Activated naive CD4-positive, alpha-beta T cell treated with anti-CD3 and anti-CD28 coated beads, Interleukin-2, amount 50 U/mL, for 24 hours (primary cell): ENCODE results near the gene OXA1L.
A peak's percentile ranks its signal among the peaks of the same experiment; 100 is the strongest.
"Not testable (repeated sequence)": the region's sequence is repeated elsewhere in the genome, so short reads cannot be mapped to it uniquely, and the experiment has no call there.

Experiments
- H3K27ac Mint-ChIP-seq: one replicate; pipeline ENCODE4 v1.8.0; 2021; ENCODE audit warnings: mild to moderate bottlenecking, mixed read lengths
- H3K27me3 Mint-ChIP-seq: one replicate; pipeline ENCODE4 v1.8.0; 2021; ENCODE audit warnings: mixed read lengths
- H3K36me3 Mint-ChIP-seq: one replicate; pipeline ENCODE4 v1.8.0; 2021; ENCODE audit warnings: mixed read lengths
- H3K4me1 Mint-ChIP-seq: one replicate; pipeline ENCODE4 v1.8.0; 2021; ENCODE audit warnings: mixed read lengths
- H3K4me3 Mint-ChIP-seq: one replicate; pipeline ENCODE4 v1.8.0; 2021; ENCODE audit warnings: mild to moderate bottlenecking, mixed read lengths
- H3K9me3 Mint-ChIP-seq: one replicate; pipeline ENCODE4 v1.8.0; 2021; ENCODE audit warnings: mixed read lengths

OXA1L gene

GRCh38 chr14:22780105-22780679 lies 13.7 kb downstream of the OXA1L start:
- no peaks in the 10 kb centered on the region for H3K4me1 Mint-ChIP-seq
- no peak overlapping the region for H3K4me3 Mint-ChIP-seq
- no peak overlapping the region for H3K27ac Mint-ChIP-seq
- H3K9me3 Mint-ChIP-seq, result no peaks in the 10 kb centered on the region
- no peaks in the 10 kb centered on the region for H3K27me3 Mint-ChIP-seq
- H3K36me3 Mint-ChIP-seq, result no peaks in the 10 kb centered on the region

DNA sequence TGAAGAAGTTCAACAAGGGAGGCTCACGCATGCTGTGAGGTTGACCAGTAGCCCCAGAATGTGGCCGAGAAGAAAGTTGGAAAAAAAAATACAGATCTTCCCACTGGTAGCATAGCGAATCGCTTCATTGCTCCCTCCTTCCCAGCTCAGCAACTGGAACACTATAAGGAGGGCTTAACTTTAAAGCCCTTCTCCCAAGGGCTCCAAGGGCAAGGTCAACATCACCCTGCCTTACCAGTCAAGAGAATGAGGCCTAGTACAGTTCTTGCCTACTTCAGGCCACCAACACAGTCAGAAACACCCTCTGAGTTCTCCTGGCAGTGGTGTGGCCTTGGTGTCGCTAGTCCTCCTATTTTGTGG lies 14.4 kb downstream of the OXA1L start:
- Mint-ChIP-seq H3K4me3 (no peak overlapping the region), H3K9me3 (no peaks in the 10 kb centered on the region), H3K27me3 (no peaks in the 10 kb centered on the region), H3K27ac (no peak overlapping the region), H3K4me1 (no peaks in the 10 kb centered on the region), H3K36me3 (no peaks in the 10 kb centered on the region)

- no peak overlapping the region for H3K27ac Mint-ChIP-seq
Measured at GRCh38 chr14:22781301-22781991, 15.0 kb downstream of the OXA1L start.

GRCh38 chr14:22786685-22787084 lies 20.2 kb downstream of the OXA1L start:
- Mint-ChIP-seq H3K4me3 (no peak overlapping the region), H3K36me3 (no peaks in the 10 kb centered on the region), H3K4me1 (no peaks in the 10 kb centered on the region), H3K9me3 (no peaks in the 10 kb centered on the region), H3K27ac (no peak overlapping the region), H3K27me3 (no peaks in the 10 kb centered on the region)

More at GRCh38 chr14:22781301-22781991, 15.0 kb downstream of the OXA1L start:
- H3K27me3 Mint-ChIP-seq, result no peaks in the 10 kb centered on the region
- no peak overlapping the region for H3K4me3 Mint-ChIP-seq
- H3K4me1 Mint-ChIP-seq, result no peaks in the 10 kb centered on the region
- H3K36me3 Mint-ChIP-seq, result no peaks in the 10 kb centered on the region
- no peaks in the 10 kb centered on the region for H3K9me3 Mint-ChIP-seq

DNA sequence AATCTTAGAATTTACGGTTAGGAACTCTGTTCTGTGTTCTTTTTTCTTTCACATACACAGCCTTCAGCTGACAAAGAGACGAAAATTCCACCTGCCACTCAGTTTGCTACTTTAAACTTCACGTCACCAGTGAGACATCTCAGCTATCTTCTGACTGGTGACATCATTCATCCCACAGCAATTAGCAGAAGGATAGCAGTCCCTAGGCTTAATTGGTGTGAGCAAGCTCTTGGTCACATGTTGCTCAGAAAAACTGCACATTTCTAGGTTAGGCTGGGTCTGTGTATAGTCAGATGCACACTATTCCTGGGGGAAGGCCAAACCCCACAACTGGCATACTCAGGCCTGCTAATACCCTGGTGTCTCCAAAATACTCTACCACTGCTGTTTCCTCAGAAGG lies 24.8 kb downstream of the OXA1L start:
- H3K27ac Mint-ChIP-seq, result no peak overlapping the region
- no peaks in the 10 kb centered on the region for H3K36me3 Mint-ChIP-seq

GRCh38 chr14:22792158-22792557 lies 25.7 kb downstream of the OXA1L start:
- Mint-ChIP-seq H3K27ac (no peak overlapping the region), H3K36me3 (no peaks in the 10 kb centered on the region), H3K4me3 (no peak overlapping the region)

More for the DNA sequence above, 24.8 kb downstream of the OXA1L start:
- Mint-ChIP-seq H3K27me3 (peaks cover 1% of the 10 kb centered on the region), H3K4me1 (no peaks in the 10 kb centered on the region), H3K9me3 (no peaks in the 10 kb centered on the region), H3K4me3 (no peak overlapping the region)

DNA sequence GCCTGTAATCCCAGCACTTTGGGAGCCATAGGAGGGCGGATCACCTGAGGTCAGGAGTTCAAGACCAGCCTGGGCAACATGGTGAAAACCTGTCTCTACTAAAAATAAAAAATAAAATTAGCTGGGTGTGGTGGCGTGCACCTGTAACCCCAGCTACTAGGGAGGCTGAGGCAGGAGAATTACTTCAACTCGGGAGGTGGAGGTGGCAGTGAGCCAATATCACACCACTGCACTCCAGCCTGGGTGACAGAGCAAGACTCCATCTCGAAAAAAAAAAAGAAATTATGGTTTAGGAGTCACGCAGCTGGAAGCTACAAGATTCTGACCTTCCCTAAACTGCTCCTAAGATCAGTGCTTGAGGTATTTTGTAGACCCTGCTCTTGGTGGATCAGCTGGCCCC lies 27.1 kb downstream of the OXA1L start:
- H3K9me3 Mint-ChIP-seq, H3K36me3 Mint-ChIP-seq, H3K27me3 Mint-ChIP-seq, H3K4me1 Mint-ChIP-seq, H3K4me3 Mint-ChIP-seq, H3K27ac Mint-ChIP-seq: not testable (repeated sequence)

More at GRCh38 chr14:22792158-22792557, 25.7 kb downstream of the OXA1L start:
- Mint-ChIP-seq H3K9me3 (no peaks in the 10 kb centered on the region), H3K27me3 (peaks cover 1% of the 10 kb centered on the region), H3K4me1 (no peaks in the 10 kb centered on the region)

- H3K4me1 Mint-ChIP-seq, result no peaks in the 10 kb centered on the region
- H3K9me3 Mint-ChIP-seq, result no peaks in the 10 kb centered on the region
- H3K36me3 Mint-ChIP-seq, result no peaks in the 10 kb centered on the region
- peaks cover 1% of the 10 kb centered on the region for H3K27me3 Mint-ChIP-seq
- no peak overlapping the region for H3K4me3 Mint-ChIP-seq
- peak overlapping the region; percentile 55 for H3K27ac Mint-ChIP-seq
Measured at GRCh38 chr14:22793976-22794375, 27.5 kb downstream of the OXA1L start.

GRCh38 chr14:22794551-22794951 lies 28.1 kb downstream of the OXA1L start:
- H3K27me3 Mint-ChIP-seq, result peaks cover 1% of the 10 kb centered on the region
- no peaks in the 10 kb centered on the region for H3K36me3 Mint-ChIP-seq
- H3K4me3 Mint-ChIP-seq, result no peak overlapping the region
- H3K27ac Mint-ChIP-seq, result no peak overlapping the region
- H3K9me3 Mint-ChIP-seq, result no peaks in the 10 kb centered on the region
- H3K4me1 Mint-ChIP-seq, result no peaks in the 10 kb centered on the region

GRCh38 chr14:22796087-22796707 lies 29.7 kb downstream of the OXA1L start:
- H3K4me1 Mint-ChIP-seq, result no peaks in the 10 kb centered on the region
- H3K36me3 Mint-ChIP-seq, result no peaks in the 10 kb centered on the region
- no peak overlapping the region for H3K27ac Mint-ChIP-seq
- peaks cover 1% of the 10 kb centered on the region for H3K27me3 Mint-ChIP-seq
- no peaks in the 10 kb centered on the region for H3K9me3 Mint-ChIP-seq
- no peak overlapping the region for H3K4me3 Mint-ChIP-seq

DNA sequence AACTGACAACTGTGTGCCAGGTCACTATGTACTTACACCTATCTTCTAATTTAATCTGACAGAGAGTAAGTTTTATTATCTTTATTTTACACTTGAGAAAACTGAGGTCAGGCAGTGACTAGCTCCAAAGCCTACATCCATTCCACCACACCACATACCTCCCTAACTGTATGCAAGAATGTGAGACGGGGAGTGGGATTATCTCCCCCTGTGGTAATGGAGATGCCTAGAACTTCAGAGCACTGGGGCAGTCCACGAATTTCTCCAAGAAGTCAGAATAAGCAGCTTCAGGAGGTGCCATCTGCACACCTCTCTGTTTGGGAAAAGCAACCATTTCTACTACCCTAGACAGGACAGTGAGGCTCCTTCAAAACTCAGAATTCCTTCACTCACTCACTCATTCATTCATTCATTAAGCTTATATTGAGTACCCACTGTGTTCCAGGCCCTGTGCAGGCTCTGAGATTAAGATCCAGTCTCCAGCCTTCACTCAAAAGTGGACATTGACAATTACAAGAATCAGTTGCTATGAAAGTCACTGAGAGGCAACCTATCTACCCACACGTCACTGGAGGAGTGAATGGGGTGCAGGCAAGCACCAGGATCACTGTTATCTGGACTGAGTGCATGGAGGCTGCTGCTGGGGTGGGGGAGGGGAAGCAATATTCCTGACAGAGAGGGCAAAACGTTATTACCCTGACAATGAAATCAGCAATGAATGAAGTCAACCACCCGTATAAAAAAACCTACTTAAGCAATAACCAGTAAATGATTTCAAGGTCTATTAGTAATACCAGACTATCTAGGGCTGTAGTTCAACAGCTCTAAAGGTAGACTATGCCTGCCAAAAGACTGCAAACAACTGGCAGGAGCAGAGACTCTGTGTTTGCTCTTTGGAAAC lies 30.8 kb downstream of the OXA1L start:
- H3K36me3 Mint-ChIP-seq, result no peaks in the 10 kb centered on the region
- H3K4me3 Mint-ChIP-seq, result no peak overlapping the region
- no peaks in the 10 kb centered on the region for H3K4me1 Mint-ChIP-seq
- no peak overlapping the region for H3K27ac Mint-ChIP-seq
- H3K27me3 Mint-ChIP-seq, result peaks cover 3% of the 10 kb centered on the region
- no peaks in the 10 kb centered on the region for H3K9me3 Mint-ChIP-seq

DNA sequence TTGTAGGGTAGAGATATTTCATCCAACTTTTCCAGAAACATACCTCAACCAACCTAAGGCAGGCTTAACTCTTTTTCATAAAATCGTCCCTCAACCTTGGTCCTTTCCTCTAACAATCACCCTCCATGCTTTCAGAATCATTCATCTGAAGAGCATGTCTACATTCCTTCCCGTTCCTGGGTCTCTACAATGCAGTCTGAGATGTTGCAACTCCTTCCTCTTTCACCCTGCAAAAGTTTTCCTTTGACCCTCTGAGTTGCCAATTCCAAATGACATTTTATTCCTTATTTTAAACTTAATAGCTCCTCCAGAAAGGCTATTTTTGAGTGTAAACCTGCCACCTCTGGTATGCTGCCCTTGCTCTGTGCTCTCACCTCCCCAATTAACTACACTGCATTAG lies 32.0 kb downstream of the OXA1L start:
- H3K36me3 Mint-ChIP-seq, result no peaks in the 10 kb centered on the region

GRCh38 chr14:22800346-22800745 lies 33.9 kb downstream of the OXA1L start:
- Mint-ChIP-seq H3K4me3 (no peak overlapping the region), H3K4me1 (no peaks in the 10 kb centered on the region), H3K9me3 (no peaks in the 10 kb centered on the region), H3K36me3 (no peaks in the 10 kb centered on the region), H3K27ac (no peak overlapping the region), H3K27me3 (peaks cover 3% of the 10 kb centered on the region)

More for the DNA sequence above, 32.0 kb downstream of the OXA1L start:
- Mint-ChIP-seq H3K9me3 (no peaks in the 10 kb centered on the region), H3K27me3 (peaks cover 3% of the 10 kb centered on the region), H3K4me1 (no peaks in the 10 kb centered on the region), H3K27ac (no peak overlapping the region), H3K4me3 (no peak overlapping the region)

DNA sequence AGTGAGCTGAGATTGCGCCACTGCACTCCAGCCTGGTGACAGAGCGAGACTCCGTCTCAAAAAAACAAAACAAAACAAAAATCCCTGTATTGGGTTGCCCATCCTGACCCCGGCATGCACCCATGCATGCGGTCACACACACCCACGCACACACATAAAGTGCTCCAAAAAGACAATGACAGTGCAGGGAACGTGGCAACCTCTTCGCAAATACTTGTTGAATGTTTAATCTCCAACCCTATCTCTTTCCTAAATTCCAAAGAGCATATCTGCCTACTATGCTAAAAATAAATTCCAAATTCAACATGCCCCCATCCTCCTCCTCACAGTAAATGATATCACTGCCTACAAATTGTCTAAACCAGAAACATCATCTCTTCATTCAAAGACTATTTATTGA lies 35.2 kb downstream of the OXA1L start:
- Mint-ChIP-seq H3K27me3 (peaks cover 2% of the 10 kb centered on the region), H3K4me1 (no peaks in the 10 kb centered on the region), H3K36me3 (no peaks in the 10 kb centered on the region), H3K4me3 (no peak overlapping the region), H3K27ac (no peak overlapping the region), H3K9me3 (no peaks in the 10 kb centered on the region)

DNA sequence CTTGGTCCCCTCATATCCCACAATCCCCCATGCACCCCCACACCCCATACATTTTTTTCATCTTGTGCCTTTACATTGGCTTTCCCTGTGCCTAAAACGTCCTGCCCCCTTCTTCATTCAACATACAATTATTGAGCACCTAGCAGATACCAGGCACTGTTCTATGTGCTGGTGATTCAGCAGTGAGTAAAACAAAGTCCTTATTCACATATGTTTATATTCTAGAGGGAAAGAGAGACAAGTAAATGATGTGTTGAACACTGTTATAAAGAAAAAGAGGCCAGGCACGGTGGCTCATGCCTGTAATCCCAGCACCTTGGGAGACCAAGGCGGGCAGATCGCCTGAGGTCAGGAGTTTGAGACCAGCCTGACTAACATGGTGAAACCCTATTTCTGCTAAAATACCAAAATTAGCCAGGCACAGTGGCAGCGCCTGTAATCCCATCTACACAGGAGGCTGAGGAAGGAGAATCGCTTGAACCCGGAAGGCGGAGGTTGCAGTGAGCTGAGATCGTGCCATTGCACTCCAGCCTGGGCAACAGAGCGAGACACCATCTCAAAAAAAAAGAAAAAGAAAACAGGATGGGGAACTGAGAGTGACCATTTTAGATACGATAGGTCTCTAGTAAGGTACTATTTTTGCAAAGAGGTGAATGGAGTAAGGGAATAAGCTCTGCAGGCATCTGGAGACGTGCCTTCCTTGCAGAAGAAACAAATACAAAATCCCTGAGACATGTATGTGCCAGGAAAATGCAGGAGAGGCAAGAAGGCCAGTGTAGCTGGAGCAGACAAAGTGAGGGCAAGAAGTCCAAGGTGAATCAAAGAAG lies 36.6 kb downstream of the OXA1L start:
- Mint-ChIP-seq H3K27me3 (peaks cover 2% of the 10 kb centered on the region), H3K27ac (no peak overlapping the region), H3K36me3 (no peaks in the 10 kb centered on the region), H3K4me3 (no peak overlapping the region), H3K9me3 (no peaks in the 10 kb centered on the region), H3K4me1 (no peaks in the 10 kb centered on the region)
